Measurements from ENCODE around the gene PSMD11.
A peak's percentile ranks its signal among the peaks of the same experiment; 100 is the strongest.

Gene PSMD11

DNA sequence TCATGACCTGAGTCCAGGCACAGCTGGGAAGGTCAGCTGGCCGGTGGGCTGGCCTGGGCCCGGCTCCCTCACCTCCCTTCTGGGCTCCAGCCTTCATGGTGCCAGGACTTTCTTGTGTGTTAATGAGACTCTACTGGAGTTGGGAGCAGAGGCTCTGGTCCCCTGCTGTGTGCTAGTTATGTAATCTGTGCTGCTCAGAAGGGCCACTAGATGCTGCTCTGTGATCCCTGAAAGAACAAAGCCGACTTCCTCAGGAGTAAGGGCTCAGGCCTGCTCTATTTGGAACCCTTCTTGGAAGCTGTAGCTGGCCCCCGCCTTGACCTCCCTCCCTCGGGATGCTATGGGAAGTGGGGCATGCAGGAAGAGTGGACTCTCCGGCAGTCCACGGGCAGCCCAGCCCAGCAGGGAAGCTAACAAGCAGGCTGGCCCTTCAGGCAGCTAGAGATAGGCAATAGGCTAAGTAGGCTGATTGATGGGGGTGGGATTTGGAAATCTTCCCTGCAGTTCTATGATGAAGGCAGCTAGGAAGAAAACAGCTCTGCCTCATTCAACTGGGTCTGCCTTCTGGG lies 39.2 kb downstream of the PSMD11 start:
- DNase-seq (ENCODE audit: extremely low spot score) = peak; percentile 77
- ChIA-PET POLR2A (interaction anchor here (0.5 to 0.7 kb wide), 2 partner anchors 41 to 345 kb away, joined by 3 read pairs; no protein-coding TSS in a partner anchor), CTCF (interaction anchor here (0.7 to 15.0 kb wide), 52 partner anchors 8 to 454 kb away, joined by 3 to 177 read pairs (median 4); partner anchors contain the start of genes MYO1D, PSMD11 and TMEM98)
- TF ChIP-seq, protein P1, sequence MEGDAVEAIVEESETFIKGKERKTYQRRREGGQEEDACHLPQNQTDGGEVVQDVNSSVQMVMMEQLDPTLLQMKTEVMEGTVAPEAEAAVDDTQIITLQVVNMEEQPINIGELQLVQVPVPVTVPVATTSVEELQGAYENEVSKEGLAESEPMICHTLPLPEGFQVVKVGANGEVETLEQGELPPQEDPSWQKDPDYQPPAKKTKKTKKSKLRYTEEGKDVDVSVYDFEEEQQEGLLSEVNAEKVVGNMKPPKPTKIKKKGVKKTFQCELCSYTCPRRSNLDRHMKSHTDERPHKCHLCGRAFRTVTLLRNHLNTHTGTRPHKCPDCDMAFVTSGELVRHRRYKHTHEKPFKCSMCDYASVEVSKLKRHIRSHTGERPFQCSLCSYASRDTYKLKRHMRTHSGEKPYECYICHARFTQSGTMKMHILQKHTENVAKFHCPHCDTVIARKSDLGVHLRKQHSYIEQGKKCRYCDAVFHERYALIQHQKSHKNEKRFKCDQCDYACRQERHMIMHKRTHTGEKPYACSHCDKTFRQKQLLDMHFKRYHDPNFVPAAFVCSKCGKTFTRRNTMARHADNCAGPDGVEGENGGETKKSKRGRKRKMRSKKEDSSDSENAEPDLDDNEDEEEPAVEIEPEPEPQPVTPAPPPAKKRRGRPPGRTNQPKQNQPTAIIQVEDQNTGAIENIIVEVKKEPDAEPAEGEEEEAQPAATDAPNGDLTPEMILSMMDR (IDR thresholded peaks at IDR 0.05; ENCODE audit: control extremely low read depth, extremely low read depth, low read depth, missing control alignments) = peak; percentile 91

DNA sequence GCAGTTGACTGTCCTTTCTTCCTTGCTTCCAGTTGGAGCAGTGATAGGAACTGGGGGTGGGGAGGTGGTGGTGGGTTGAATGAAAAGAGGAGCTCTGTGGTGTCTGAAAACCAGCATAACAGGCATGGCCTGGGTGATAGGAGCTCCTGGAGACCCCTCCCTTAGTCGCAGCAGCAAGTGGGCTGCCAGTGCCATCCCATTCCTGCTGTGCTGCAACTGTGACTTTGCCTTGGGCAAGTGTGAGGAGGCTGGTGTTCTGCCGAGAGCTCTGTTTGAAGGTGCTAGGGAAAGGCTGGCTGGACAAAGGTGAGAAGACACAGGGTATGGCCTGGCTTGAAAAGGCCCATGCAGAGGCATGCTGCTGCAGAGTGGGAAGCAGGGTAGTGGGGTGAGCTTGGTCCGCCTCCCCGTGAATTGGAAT lies 39.7 kb downstream of the PSMD11 start:
- POLR2A ChIA-PET = interaction anchor here (0.7 kb wide), 1 partner anchor 344 kb away, joined by 3 read pairs; no protein-coding TSS in a partner anchor
- TF ChIP-seq, protein P1 (IDR thresholded peaks at IDR 0.05; ENCODE audit: control extremely low read depth, extremely low read depth, low read depth, missing control alignments) = no peak
- CTCF ChIA-PET = interaction anchor here (0.7 to 15.0 kb wide), 50 partner anchors 8 to 453 kb away, joined by 3 to 177 read pairs (median 4); partner anchors contain the start of genes MYO1D, PSMD11 and TMEM98
- no peak for DNase-seq (ENCODE audit: extremely low spot score)

DNA sequence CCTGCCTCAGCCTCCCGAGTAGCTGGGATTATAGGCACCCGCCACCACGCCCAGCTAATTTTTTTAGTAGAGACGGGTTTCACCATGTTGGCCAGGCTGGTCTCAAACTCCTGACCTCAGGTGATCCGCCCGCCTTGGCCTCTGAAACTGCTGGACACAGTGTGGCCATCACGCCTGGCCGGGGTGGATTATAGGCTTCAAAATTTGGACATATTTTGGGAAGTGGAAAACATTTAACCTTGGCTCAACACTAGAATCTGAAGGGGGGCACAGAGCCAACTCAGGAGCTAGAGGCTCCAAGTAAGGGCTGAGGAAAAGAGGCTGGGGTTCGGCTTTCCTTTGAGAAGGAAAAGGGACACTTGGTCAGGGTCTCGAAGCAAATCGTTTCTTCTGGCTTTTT lies 40.3 kb downstream of the PSMD11 start:
- DNase-seq (ENCODE audit: extremely low spot score) = no peak
- POLR2A ChIA-PET = no interaction called here
- CTCF ChIA-PET = interaction anchor here (0.7 to 15.0 kb wide), 40 partner anchors 8 to 452 kb away, joined by 3 to 177 read pairs (median 4); partner anchors contain the start of genes MYO1D, PSMD11 and TMEM98
- TF ChIP-seq, protein P1 (IDR thresholded peaks at IDR 0.05; ENCODE audit: control extremely low read depth, extremely low read depth, low read depth, missing control alignments) = no peak

DNA sequence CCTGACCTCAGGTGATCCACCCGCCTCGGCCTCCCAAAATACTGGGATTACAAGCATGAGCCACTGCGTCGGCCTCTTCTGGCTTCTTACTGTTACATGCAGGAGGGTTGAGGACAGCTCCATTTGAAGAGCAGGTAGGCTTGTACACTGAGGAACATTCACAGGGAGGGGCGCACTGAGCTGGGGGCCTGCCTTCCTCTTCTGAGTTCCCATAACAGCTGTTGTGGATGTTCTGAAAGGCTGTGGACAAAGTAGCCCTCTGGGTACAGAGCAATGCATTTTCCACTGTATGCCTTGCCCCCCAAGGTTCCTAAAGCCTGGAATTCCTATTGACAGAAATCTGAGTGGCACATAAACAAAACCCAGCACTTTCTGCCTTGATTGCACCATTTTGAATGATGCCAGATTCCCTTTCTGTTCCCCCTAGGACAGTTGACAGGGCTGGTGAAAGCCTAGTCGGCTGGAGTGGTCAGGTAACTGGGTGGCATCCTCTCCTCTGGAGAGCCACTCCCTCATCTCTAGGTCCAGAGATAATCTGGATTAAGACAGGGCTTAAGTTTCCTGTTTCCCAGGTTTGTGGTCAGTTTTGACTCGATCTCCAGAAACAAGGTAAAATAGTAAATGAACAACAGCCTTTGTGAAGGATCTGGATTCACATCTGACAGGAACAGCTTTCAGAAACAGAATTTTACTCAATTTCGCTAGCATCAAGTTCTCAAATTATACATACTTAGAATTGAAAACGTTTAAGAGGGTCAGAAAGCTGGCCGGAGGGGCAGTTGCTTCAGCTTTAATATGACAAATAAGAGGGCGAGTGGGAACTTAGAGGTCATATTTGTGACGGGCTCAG lies 41.2 kb downstream of the PSMD11 start:
- no peak for DNase-seq (ENCODE audit: extremely low spot score)
- CTCF ChIA-PET = interaction anchor here (0.6 to 15.0 kb wide), 14 partner anchors 9 to 451 kb away, joined by 3 to 177 read pairs (median 7); partner anchors contain the start of genes MYO1D and PSMD11
- POLR2A ChIA-PET = interaction anchor here (0.5 kb wide), 1 partner anchor 56 kb away, joined by 3 read pairs; no protein-coding TSS in a partner anchor
- TF ChIP-seq, protein P1 (IDR thresholded peaks at IDR 0.05; ENCODE audit: control extremely low read depth, extremely low read depth, low read depth, missing control alignments) = no peak

DNA sequence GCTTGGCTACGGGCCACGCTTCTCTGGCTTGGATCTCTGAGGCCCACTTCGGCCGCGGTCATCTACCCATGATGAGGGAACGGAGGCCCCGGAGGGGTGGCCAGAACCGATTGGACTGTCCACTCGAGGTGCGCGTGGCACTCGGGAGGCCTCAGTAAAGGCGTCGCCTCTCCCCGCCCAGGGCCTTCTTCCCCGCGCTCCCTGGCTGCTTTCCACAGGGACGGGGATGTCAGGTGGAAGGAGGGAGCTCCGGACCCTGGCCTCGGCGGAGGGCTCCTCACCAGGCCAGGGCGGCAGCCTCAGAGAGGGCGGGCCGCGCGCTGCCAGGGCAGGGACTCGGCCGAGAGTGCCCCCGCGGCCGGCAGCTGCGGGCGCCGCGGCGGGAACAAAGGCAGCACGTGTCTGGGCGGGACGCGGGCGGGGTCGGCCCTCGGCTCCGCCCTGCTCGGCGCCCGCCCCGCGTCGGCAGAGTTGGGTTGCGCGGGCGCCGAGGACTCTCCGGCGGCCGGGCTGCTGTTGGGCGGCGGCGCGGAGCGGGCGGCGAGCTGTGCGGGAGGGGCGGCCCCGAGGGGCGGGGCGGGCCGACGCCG lies 41.9 kb downstream of the PSMD11 start:
- ChIA-PET CTCF (interaction anchor here (0.9 to 15.0 kb wide), 12 partner anchors 9 to 451 kb away, joined by 3 to 177 read pairs (median 6); partner anchors contain the start of genes MYO1D and PSMD11), POLR2A (interaction anchor here (0.5 to 1.9 kb wide), 3 partner anchors 31 to 71 kb away, joined by 3 to 6 read pairs (median 3); no protein-coding TSS in a partner anchor)
- TF ChIP-seq, protein P1 (IDR thresholded peaks at IDR 0.05; ENCODE audit: control extremely low read depth, extremely low read depth, low read depth, missing control alignments) = no peak
- DNase-seq (ENCODE audit: extremely low spot score) = peak; percentile 91

Data from GM10248 (cell line).